NCI-H69 (cell line): Measurements from ENCODE around the gene TESMIN.

ENCODE experiments used
- DNase-seq: peaks from one replicate; lab custom pipeline; 2025; lab: John Stamatoyannopoulos, UW

Gene TESMIN

DNA sequence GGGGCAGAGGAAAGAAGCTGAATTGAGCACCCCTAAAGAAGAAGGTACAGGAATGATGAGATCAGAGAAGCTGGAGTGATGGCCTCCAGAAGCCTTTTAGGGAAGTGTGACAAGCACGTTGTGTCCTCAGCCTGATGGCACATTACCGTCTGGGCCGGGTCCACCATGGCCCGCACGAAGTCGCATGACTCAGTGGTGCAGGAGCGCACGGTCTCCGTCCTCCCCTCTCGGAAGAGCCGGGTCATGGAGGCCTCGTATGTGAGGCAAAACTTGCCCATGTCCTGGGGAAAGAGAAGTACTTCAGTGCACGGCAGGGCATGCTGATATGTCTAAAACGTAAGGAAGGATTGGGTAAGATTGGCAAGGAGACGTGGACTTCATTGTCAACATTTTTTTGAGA, 11.2 kb upstream of the TESMIN start:
- DNase-seq, result no peak

DNA sequence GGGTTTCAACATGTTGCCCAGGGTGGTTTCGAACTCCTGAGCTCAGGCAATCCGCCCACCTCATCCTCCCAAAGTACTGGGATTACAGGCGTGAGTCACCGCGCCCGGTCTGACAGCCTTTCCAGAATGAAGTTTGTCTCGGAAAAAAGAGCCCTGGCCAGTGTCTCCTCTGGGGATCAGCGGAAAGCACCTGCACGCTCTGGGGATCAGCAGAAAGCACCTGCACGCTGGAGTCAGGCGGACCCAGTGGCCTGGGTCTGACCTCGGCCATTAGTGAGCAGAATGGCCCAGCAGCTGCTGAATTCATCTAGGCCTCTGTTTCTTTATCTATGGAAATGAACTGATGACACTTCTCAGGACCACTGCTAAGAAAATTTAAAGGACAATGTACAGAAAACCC, 10.5 kb upstream of the TESMIN start:
- DNase-seq, result no peak

DNA sequence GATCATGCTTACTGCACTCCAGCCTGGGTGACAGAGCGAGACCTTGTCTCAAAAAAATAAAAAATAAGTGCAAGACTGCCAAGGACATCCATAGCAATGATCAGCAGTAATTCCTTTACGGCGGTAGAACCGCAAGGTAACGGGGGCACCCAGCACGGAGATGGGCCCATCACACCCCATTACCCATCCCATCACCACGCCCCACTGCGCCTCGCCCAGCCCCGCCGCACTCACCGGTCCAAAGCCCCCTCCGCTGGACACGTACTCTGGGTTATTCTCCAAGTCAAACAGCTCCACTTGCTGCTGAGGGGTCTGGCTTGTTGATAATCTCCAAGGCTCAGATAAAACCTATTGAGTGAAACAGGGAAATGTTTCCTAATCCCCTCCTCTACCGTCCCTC, 8.7 kb upstream of the TESMIN start:
- no peak for DNase-seq

DNA sequence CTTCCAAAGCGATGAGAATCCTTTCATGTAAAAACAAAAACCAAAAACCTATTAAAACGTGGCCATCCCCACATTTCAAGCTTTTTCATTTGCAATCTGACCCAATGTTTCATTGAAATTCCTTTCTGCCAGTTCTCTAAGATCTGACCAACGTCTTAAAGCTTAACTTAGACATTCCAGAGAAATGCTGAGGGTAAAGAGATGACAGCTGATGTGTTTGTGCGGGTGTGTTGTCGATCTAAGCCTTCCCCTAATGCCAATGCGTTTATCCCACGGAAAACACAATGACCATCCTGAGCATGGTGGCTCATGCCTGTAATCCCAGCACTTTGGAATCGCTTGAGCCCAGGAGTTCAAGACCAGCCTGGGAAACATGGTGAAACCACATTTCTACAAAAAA, 6.4 kb upstream of the TESMIN start:
- no peak for DNase-seq

DNA sequence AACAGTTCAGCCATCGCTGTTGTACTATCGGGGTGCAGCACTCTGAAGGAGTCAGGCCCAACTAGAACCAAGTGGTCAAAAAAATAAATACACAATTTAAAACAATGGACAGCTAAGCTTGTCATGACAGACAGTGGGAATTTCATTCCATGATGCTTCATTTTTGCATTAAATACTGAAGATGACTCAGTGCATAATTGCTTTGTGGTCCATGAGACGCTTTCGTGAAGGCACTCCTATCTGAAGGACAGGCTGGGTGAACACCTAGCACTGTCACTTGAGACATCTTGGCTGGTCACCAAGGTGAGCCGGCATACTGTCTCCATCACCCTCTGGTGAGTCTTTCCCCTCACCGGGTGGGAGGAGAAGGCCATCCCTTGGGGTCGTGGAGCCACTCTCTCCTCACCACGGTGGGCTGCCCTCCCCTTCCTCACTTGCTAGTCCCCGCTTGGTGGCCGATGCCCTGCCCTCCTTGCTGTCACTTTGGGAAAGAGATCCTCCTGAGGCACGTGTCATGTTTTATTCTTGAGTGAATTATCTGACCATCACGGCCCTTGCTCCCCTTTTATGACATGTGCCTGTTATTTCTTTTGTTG, 4.9 kb upstream of the TESMIN start:
- DNase-seq, result no peak

DNA sequence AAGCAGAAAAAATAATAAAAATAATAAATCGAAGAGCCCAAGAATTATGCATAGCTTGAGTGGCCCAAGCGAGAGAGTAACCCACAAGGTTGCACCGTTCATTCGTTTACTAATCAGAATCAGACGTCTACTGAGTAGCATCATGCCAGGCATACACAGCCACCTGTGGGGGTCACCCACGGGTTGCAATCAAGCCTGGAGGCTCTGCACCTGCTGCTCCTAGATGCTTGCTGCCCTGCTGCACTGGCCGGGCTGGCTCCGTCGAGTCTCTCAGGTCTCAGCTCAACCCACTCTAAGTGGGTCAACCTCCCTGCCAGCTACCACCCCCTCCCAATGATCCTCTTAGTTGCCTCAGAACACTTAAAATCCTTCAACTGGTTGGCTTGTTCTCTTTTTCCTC, 2.0 kb upstream of the TESMIN start:
- DNase-seq, result peak; percentile 64

DNA sequence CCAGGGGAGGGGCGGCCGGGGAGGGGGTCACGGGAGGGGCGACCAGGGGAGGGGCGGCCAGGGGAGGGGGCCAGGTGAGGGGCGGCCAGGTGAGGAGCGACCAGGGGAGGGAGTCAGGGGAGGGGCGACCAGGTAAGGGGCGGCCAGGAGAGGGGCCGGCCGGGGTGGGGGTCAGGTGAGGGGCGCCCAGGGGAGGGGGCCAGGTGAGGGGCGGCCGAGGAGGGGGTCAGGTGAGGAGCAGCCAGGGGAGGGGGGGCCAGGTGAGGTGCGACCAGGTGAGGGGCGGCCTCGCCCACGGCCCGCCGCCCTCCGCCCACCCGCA, 355 bp downstream of the TESMIN start:
- DNase-seq, result no peak

DNA sequence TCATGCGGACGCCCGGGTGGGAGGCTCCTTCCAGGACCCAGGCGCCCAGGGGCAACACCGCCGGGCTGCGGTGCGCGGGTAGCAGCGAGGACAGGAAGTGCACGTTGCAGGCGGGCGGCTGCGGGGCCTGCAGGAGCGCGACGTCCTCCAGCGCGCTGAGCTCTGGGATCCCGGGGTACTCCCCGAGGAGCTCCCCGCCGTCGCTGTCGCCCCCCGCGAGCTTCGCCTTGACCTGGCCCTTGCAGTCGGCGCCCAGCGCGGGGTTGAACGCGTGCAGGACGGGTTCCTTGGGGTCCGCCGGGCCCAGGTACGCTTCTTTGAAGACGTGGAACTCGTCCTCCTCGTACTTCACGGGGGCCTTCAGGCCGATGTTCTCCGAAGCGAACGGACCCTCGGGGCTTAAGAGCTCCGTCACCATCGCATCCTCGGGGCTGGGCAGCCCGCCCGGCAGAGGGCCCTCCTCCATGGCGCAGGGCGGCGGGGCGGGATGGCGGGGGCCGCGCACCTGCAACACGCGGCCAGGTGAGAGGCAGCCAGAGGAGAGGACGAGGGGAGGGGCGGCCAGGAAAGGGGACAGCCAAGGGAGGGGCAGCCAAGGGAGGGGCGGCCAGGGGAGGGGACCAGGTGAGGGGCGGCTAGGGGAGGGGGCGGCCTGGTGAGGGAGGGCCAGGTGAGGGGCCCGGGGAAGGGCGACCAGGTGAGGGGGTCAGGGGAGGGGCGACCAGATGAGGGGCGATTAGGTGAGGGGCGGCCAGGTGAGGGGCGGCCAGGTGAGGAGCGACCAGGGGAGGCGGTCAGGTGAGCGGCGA, 921 bp downstream of the TESMIN start:
- no peak for DNase-seq

DNA sequence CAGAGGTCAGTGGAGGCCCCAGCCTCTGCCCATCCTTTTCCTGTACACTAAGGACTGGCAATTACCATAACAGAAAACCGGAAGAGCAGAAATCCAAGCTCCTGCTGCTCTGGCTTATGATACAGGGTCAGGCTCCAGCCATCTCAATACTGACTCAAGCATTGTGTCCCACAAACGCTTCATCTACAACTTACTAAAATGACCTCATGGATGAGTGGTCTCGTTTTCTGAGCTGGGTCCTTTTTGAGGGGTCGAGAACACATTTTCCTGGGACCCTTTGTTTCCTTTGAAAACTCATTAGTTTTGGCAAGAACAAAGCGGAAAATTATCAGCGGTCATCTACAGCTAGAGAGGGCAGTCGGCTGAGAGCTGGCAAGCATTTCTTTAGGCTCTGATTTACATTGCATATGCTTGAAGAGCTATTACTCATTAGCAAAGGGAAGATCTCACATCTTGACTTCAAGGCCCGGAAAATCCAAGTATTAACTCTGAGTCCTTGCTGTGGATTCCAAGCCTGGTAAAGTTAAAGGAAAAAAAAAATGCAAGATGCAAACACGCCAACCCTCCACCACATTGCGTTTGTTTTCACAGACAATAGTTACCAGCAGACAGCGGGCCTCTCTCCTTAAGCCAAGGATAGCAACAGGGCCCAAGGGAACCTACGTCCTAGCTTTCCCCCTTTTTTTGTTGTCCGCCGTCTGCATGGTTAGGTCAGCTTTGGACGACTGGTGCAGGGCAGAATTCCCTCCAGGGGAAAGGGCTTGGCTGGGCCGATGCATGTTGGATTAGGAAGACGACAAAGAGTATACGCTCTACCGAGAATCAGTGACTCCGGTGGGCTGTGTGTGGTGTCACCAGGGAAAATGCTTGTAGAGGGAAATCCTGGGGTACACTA, 1.8 kb downstream of the TESMIN start:
- no peak for DNase-seq

DNA sequence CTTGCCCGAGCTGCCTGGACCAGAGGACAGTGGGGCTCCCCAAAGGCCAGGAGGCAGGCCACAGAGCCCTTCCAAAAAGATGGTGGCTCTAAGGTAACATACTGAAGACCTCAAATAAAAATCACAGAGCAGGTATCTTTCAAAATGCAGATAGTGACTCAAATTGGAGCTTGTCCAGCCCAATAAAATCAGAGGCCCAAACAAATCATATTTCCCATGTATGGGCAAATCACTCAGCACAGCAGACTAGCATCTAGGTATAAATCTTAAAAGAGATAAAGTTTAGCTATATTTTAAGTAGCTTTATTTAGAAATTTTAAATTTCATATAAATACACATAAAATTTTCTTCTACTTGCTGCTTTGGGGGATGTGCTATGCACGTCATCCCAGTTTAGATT, 3.3 kb downstream of the TESMIN start:
- no peak for DNase-seq

DNA sequence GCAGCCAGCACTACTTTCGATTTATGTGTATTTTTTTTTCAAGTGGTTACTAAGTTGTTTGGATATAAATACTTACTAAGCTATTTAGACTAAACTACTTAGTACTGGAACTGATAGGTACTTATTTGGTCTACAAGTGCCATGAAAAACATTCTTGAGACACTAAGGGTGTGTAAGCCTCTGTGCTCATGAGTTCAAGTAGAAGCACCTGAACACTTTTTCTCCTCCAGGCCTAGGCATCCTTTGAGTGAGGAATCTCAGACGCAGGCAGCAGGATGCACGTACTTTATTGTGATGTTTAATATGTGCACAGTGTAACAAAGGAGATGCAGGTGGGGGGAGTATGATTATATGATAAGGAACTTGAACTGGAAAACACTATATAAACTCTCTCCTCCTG, 7.8 kb downstream of the TESMIN start:
- DNase-seq, result no peak

DNA sequence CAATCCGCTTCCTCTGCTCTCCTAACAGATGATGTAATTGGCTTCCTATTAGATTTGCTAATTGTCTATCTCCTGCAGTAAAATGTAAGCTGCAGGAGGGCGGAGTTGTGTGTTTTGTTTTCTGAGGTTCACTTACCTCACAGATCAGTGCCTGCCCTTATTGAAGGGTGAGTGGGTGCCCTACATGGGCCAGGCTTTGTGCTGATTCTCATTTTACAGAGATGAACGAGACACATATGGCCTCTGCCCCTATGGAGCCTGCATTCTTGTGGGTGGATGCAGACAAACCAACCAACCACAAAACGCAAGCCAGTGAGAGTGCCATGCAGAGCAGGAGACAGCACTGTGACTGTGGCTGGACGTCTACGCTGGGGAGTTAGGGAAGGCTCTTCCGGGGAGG, 9.9 kb downstream of the TESMIN start:
- DNase-seq, result peak; percentile 62

DNA sequence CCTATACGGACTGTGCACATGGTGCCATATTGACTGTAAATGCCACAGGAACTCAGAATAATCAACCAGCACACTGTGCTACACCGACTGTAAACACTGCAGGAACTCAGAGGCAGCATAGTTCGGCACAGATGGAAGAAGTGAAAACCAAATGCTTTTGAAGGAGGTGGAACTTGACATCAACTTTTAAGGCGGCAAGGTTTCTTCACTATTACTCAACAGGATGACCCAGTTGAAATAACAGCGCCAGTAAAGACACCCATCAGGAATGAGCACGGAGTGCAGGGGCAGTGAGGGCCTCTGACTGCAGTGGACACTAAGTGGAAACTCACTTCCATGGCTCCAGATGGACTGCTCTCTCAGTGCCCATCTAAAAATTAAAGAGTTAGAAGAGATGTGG, 15.7 kb downstream of the TESMIN start:
- DNase-seq, result no peak

DNA sequence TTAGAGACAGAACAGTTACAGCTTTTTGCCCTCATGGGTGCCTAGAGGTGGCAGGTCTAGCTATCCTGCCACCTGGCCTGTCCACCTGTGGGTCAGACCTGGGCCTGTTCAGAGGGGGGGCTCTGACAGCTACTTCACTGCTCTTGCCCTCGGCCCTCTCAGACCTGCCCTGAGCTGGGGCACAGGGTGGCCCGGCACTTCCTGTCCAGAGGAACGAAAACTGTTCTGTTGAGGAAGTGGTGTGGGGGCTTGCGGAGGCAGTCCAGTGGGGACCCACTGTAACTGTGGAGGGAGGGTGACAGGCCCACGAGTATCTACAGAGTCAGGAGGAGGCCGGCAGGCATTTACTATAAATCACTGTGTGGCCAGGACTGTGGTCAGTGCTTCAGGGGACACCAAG, 16.2 kb downstream of the TESMIN start:
- no peak for DNase-seq

DNA sequence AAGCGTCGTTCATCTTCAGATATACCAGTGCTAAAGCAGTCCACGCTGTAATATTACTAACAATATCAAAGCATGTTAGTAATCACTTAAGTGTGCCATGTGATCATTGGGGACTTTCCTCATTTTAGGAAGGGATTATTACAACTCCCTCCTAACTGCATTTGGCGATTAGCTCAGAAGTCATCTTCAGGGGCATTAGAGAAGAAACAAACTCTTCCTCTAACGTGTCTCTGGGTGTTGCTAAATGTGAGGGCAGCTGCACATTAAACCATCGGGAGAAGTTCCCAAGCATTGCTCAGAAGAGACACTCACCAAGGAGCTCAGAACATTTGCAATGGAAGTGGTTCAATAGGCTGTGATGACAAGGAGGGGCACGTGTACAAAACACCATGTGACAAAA, 17.2 kb downstream of the TESMIN start:
- no peak for DNase-seq

DNA sequence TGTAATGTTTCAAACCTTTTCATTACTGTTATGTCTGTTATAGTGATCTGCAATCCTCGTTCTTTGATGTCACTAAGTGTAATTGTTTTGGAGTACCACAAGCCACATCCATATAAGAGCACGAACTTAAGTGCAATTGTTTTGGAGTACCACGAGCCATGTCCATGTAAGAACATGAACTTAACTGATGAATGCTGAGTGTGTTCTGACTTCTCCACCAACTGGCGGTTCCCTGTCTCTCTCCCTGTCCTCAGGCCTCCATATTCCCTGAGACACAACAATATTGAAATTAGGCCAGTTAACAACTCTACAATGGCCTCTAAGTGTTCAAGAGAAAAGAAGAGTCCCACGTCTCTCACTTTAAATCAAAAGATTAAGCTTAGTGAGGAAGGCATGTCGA, 23.5 kb downstream of the TESMIN start:
- DNase-seq, result no peak

DNA sequence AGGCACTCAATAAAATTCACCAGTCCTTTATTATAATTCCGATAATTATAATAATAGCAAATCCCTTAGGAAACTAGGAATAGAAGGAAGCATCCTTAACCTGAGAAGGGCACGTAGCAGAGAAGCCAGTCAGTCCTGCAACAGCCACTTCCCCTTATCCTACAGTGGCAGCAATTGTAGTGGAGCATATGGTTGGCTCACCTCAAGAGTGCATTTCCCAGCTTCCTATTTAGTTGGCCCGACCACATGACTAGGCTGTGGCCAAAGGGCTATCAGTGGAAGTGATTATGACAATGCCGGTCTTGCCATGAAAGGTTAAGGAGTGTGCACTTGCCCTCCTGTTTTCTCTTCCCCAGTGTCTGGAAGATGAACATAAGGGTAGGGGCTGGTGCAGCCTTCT, 27.0 kb downstream of the TESMIN start:
- no peak for DNase-seq

DNA sequence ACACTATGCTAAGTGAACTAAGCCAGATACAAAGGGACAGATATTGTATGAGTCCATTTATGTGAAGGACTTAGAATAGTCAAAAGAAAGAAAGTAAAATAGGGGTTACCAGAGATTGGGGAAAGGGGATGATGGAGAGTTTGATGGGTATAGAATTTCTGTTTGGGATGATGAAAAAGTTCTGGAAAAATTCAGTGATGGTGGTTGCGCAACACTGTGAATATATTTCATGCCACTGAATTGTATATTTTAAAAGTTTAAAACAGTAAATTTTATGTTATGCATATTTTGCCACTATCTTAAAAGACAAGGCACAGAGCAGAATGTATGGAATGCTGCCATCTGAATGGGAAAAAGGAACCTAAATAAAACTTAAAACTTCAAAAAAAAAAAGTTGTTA, 29.2 kb downstream of the TESMIN start:
- no peak for DNase-seq

DNA sequence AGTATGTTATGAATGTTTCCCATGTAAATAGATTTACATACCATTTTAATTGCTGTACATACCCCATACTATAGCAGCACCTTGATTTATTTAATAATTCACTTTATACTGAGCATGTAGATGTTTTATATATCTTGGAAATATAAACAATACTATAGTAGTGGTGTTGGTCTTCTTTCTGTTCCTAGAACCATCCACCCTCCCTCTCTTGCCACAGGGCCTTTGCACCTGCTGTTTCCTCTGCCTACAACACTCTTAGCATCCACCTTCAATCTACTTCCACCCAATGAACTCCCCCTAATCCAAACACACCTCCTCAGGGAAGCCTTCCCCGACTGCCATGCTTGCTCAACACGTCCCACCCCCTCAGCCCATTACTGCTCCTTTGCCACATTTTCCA, 30.2 kb downstream of the TESMIN start:
- no peak for DNase-seq

DNA sequence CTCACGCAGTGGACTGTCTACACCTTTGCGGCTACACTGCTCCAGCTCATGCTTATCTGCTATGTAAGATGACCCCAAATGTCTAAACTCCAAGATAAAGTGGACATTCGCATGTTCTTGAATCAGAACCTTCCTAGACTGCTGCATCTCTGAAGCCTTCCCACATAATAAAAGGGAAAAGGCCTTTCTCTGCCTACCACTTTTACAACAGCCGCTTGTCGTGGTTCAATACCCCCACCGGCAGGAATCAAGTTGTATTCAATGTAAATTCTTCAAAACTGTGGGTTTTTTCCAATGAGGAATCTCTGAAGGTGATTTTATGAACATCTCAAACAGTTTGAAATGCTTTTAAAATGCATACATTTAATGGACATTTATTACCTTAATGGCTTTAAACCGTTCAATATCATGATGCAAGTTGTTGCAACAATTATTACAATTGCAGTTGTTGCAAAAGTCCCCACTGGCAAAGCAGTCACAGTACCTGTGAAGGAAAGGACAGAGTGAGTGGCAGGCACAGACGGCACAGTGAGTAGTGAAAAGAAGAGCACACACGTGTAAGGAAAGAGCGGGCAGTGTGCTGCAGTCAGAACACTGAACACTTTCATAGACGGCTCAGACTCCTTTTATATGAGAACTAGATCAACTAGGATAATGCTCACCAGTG, 35.7 kb downstream of the TESMIN start:
- no peak for DNase-seq

DNA sequence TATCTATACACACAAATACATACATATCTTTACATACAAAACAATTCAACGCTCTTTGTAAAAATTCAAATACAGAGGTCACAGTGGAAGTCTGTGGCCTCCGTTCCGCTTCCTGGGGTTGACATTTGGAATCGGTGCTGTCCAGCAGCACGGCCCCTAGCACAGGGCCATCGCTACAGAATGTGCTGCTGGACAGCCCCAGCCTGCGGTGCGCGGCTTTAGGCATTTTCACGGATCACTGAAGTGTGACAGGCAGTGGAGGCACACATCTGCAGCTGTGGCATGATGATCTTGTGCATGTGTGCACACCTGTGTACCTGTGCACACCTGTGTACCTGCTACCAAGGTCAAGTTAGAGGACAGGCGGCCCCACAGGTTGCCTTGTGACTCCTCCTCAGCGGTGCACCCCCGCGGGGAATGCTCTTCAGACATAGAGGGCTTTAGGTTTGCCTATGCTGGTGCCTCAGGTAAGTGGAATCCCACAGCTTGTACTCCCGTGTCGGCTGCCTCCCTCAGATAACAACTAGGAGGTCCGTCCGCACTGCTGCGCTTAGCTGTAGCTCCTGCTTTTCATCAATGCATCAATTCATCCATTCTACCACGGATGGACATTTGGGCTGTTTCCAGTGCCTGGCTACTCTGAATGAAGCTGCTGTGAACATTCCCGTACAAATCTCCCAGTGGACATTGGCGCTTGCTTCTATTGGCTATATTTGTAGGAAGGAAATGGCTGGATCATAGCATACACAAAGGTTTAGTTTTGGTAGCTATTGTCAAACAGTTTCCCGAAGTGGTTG, 37.1 kb downstream of the TESMIN start:
- no peak for DNase-seq

DNA sequence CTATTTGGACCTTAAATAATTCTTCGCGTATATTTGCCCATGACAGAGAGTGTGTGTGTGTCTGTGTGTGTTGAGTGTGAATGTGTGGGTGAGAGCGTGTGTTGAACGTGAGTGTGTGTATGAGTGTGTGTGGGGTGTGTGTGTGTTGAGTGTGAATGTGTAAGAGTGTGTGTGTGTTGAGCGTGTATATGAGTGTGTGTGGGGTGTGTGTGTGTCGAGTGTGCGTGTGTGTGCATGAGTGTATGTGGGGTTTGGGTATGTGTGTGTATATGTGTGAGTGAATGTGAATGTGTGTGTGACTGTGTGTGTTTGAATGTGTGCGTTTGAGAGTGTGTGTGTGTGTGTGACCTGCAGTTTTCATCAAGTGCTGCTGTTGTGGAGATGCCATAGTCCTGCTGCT, 40.2 kb downstream of the TESMIN start:
- DNase-seq, result no peak
